HG03097 (cell line): ENCODE measurements around the gene XK.
"Not testable (repeated sequence)": the region's sequence is repeated elsewhere in the genome, so short reads cannot be mapped to it uniquely, and the experiment has no call there.

Source experiments
- ATAC-seq: cut with Tn5 transposase; IDR thresholded peaks from one replicate; pipeline ENCODE4 v1.9.1; 2021; ENCODE audit not compliant: unreplicated experiment, low FRiP score

XK gene

GRCh38 chrX:37752281-37752680 lies 66.7 kb downstream of the XK start:
- no peak for ATAC-seq

DNA sequence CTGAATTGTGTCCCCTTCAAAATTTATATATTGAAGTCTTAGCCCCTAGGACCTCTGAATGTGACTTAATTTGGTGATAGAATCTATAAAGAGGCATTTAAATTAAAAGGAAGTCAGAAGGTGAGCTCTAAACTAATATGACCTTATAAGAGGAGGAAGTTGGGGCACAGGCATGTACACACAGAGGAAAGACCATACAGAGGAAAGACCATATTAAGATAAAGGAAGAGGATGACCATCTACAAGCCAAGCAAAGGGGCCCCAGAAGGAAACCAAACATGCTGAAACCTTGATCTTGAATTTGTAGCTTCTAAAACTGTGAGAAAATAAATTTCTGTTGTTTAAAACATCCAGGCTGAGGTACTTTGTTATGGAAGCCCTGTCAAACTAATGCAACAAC lies 67.3 kb downstream of the XK start:
- ATAC-seq, result no peak

DNA sequence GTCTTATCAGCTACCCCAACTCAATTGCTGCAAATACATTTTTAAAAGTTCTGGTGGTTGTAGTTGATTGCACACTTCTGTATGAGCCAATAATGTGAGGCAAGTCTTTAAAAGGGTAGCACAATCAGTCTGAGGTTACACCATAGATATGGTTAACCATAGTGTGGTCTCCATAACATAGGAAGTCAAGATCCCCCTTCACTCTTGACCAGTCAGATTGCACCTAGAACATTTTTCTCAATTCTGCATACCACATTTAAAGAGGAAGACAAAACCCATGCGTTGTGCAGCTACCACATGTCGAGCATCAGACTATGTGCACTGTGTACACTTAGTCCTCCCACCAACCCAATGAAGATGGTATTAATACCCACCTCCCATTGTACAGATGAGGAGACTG lies 67.8 kb downstream of the XK start:
- no peak for ATAC-seq

- no peak for ATAC-seq
These were observed 68.9 kb downstream of the XK start for GRCh38 chrX:37754516-37754915.

DNA sequence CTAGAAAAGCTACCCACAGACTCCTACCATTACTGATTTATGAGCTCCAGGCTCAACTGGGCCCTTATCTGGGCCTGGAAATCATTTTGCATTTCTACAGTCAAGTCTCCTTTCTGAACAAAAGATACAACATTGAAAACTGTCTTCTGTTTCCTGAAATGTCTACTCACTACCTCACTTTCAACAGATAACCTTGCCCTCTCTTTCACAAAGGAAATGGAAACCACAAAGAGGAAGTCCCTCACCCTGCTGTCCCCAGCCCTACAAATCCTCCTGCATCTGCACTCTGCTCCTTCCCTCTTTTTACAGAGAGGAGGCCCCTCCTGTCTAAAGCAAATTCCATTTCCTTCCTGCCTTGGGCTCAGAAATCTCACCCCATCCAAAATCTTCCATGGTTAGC lies 69.4 kb downstream of the XK start:
- ATAC-seq, result peak; percentile 93

DNA sequence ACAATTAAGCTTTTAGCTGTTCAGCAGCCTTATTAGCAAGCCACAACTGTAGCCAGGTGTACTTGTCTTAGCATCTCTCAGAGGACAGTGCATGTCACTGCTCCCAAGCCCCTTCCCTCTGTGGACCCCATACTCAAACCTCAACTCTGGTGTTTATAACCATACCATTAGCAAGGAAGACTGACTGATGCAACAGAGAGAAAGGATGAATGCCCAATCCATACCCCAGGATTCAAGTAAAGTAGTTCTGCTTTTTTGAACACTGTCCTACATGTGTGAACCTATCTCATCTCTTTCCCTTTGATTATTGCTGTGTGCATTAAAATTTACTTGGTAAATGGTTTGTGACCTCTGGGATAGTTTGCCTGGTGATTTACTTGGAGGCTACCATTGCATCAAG lies 71.5 kb downstream of the XK start:
- no peak for ATAC-seq

GRCh38 chrX:37759351-37759750 lies 73.8 kb downstream of the XK start:
- no peak for ATAC-seq

- ATAC-seq, result no peak
These were observed 74.4 kb downstream of the XK start for GRCh38 chrX:37759878-37760418.

DNA sequence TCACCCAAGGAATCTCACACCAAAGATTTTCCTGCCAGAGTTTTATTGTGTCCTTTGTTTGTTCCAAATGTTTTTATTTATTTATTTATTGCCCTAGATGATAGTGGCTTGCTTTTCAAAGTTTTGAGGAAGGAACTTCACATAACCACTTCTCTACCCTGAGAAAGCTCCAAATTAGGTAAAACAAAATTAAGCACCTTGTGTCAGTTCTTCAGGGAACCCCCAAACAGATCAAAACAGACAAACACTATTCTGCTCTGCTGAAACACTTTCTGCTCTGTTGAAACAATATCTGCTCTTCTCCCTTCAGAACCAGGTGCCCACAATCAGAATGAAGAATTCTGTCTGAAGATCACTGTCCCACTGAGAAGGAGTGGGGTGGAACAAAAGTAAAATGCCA lies 77.8 kb downstream of the XK start:
- ATAC-seq, result no peak

DNA sequence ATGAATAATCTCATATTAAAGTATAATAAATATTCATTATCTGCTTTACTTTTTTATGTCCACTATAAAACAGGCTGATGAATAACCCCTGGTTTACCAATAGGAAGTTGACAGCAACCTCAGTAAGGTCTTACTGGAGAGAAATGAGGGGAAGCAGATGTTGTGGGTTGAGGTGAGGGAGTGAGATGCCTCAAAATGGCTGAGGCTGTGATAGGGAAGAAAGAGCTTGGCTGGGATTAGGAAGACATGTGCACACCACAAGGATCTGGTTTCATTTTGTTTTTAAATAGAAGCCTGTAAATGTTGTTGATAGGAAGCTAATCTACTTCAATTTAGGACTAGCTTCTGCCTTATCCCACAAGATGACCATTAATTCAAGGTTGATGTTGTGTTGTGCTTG lies 79.9 kb downstream of the XK start:
- no peak for ATAC-seq

GRCh38 chrX:37767430-37767829 lies 81.8 kb downstream of the XK start:
- no peak for ATAC-seq

- not testable (repeated sequence) for ATAC-seq
These were observed 83.3 kb downstream of the XK start for GRCh38 chrX:37768866-37769265.

GRCh38 chrX:37776283-37776986 lies 90.8 kb downstream of the XK start:
- ATAC-seq, result peak; percentile 79

GRCh38 chrX:37776987-37777325 lies 91.4 kb downstream of the XK start:
- ATAC-seq, result peak; percentile 9

DNA sequence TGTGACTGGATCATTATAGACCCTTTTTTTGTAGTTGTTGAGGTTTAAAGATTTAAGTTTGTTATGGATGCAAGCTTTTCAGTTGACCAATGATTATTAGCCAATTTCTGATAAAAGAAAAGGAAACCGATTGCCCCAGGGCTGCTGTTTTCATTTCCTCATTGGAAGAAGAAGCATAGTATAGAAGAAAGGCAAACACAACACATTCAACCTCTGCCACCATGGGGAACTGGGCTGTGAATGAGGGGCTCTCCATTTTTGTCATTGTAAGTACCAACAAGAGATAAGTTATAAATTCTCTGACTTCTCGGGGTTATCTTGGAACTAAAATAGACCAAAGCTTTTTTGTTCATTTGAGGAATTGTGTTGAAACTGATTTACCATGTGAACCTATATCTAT lies 94.3 kb downstream of the XK start, which contains the start of gene CYBB:
Gene CYBB, plus strand, starts transcription at position 203 of the 400 bp plus-strand sequence. Its CDS starts 19 bp downstream, at position 222.
- ATAC-seq, result no peak

GRCh38 chrX:37781081-37781480 lies 95.5 kb downstream of the XK start:
- ATAC-seq, result no peak
